Lung microvascular endothelial cell (primary cell): ENCODE data around the gene IFRD1. TPM values are rescaled to one million over a fixed set of nuclear protein-coding genes. Genes with fewer than 3 reads are reported as not detected.
A peak's percentile ranks its signal among the peaks of the same experiment; 100 is the strongest.

ENCODE experiments used
- DNase-seq, 2 donors: peaks; one replicate each; pipeline versions ENCODE4 v3.0.0 to v3.0.0-alpha.2; 2010; ENCODE audit warnings: low read depth in 2 of 2
- total RNA-seq: library from RNA; depleted of rRNA; stranded (reverse); fragments of >200 nt; gene quantifications from 2 replicates; pipeline ENCODE4 v1.2.1, GENCODE V29; 2014

IFRD1 gene
- total RNA-seq, 1 donor from 2014 or later = 38.9 TPM

- DNase-seq = no peak
Observed at GRCh38 chr7:112515989-112516388, 65.7 kb downstream of the IFRD1 start.

GRCh38 chr7:112516418-112516817 is 66.2 kb downstream of the IFRD1 start:
- DNase-seq = peak in 1 of 2 donors; percentile 28

- DNase-seq = no peak
Observed at GRCh38 chr7:112517487-112517886, 67.2 kb downstream of the IFRD1 start.

- DNase-seq = no peak
Observed at GRCh38 chr7:112520787-112521186, 70.5 kb downstream of the IFRD1 start.

GRCh38 chr7:112521942-112522341 is 71.7 kb downstream of the IFRD1 start:
- no peak for DNase-seq

- DNase-seq = no peak
Observed at GRCh38 chr7:112523871-112524270, 73.6 kb downstream of the IFRD1 start.

Other genes starting within 250 kb of the IFRD1 start
- gene DOCK4, start 244.1 kb upstream of the IFRD1 start, total RNA-seq = 57.1 and 58.6 TPM in 2 replicates
- 34.9 and 45.3 TPM in 2 replicates for gene ZNF277, start 243.8 kb upstream of the IFRD1 start, total RNA-seq
- 0.20 and 0.22 TPM in 2 replicates for gene LSMEM1, start 30.5 kb downstream of the IFRD1 start, total RNA-seq